NCI-H510A (cell line): ENCODE data around the gene ZNF710.

Experiments used
- DNase-seq: peaks from one replicate; lab custom pipeline; 2025; lab: John Stamatoyannopoulos, UW

The ZNF710 gene

DNA sequence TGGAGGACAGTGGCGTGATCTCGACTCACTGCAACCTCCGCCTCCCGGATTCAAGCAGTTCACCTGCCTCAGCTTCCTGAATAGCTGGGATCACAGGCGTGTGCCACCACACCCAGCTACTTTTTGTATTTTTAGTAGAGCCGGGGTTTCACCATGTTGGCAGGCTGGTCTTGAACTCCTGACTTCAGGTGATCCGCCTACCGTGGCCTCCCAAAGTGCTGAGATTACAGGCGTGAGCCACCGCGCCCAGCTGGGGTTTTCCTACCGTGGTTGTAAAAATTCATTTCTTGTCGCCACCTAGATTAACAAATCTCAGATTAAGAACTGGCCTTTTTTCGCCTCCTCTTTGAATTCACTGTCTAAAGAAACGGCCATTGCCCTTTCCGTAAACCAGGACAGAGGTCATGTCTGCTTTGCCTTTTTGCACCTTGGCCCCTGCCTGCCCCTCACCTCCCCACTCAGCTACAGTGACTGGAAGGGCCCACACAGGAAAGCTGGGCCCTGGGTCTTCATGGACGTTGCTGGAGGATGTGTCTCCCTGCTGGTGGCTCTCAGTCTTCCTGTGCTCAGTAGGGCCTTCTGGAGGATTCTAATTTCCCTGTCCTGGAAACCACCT, 17.2 kb downstream of the ZNF710 start:
- DNase-seq, result no peak

DNA sequence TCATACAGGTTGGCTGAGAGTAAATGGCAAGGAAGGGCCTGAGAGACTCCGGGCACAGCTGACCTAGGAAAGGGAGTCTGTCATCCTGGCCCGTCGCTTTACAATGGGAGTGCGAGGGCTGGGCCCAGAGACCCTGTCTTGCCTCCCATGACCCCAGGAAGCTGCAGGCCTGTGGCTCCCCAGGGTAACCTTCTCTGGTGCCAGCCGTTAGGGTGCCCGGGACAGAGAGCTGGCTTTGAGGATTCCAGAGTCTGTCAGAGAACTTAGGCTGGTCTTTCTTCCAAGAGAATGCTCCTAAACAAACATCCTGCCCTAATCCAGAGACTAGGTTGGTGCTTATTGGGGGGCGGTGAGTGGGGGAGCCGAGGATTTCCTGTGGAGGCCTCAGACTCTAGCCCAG, 18.5 kb downstream of the ZNF710 start:
- no peak for DNase-seq

DNA sequence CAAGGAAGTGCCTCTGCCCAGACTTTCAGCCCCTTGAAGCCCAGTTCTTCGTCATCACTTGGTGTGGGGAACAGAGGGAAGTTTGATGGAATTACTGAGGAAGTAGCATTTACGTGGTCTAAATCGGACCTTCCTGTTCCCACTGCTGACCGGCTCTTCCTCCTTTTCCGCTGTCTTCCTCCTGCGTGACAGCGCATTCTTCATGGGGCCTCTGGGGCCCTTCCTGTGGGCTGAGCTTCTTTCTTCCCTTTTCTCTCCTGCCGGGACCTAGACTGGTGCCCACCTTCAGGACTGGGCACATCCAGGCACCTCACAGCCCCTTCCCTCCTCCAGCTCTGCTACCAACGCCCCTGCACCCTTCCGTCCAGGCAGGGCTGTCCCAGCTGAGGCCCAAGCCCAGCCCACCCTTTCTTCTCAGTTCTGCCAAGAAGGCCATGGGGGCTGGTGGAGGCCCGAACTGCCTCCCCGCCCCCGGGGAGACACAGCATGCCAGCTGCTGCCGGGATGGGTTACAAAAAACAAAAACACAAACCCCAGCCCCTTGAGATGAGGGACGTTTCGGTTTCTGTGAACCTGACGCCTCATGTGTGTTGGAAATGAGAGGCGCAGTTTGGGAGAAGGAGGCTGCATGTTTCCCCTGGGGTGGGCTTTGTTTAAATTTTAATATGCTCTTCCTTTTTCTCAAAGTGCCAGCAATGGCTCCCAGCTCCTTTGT, 19.1 kb downstream of the ZNF710 start:
- DNase-seq, result no peak

DNA sequence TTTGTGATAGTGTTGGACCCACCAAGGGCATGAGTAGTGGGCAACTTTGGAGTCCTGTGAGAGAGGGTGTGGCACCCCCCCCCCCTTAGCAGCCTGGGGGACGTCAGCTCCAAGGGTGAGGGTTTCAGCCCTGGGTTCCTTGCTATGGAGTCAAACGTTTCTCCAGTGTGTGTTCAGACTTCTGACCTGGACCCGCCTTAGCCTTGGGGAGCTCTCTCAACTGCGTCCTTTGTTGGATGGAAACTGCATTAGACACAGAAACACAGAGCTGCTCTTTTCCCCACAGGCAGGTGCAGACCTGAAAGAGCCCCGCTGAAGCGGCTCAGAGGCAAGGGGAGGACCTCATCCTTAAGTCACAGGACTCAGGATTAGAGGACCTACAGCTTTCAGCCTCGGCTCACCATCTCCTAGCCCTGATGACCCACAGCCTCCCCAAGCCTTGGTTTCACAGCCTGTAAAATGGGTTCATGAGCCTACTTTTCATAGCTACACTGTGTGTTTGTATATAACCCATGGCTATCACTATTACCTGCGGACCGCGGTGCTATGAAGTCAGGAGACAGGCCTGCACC, 19.9 kb downstream of the ZNF710 start:
- no peak for DNase-seq

DNA sequence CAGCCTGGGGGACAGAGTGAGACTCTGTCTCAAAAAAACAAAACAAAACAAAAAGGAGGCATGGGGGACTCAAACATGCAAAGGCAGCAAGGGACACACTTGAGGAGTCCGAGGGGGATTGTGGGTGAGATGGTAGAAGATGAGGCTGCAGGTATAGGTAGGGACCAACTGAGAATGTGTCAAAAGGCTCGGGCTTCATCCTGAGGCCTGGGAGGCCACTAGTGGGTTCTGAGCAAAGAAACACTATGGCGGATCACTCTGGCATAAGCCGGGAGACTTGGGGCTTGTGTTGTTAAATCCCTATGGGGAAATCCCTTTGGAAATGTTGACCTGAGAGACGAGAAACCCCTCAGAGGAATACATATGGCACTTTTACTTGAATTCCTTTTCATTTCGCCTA, 21.2 kb downstream of the ZNF710 start:
- no peak for DNase-seq

DNA sequence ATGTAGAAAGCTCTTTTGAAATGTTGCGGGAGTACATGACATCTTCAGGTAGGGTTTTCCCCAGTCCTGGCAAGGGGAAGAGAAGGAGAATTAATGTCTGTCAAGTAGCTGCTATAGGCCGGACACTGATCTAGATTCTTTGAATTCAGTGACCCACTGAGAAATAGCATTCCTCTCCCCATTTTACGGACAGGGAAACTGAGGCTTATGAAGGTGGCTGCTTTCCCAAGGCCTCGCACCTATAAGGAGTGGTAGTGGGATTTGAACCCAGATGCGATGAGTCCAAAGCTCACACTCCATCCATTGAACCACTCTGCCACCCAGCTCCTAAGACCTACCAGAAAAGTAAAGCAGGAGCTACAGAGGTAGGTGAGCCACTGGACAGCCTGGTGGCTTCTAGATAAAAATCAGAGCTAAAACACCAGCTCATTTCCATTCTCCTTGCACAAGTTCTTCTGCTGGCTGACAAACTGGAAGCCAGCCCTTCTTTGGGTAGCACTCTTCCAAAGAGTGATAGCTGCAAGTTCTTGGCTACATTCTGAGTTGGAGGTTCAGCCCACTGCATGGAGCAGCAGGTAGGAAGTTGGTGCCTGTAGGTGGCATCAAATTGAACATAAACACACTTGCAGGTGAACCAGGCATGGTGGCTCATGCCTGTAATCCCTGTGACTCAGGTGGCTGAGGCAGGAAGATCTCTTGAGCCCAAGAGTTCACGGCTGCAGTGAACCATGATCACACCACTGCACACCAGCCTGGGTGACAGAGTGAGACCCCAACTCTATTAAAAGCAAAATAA, 22.0 kb downstream of the ZNF710 start:
- no peak for DNase-seq

DNA sequence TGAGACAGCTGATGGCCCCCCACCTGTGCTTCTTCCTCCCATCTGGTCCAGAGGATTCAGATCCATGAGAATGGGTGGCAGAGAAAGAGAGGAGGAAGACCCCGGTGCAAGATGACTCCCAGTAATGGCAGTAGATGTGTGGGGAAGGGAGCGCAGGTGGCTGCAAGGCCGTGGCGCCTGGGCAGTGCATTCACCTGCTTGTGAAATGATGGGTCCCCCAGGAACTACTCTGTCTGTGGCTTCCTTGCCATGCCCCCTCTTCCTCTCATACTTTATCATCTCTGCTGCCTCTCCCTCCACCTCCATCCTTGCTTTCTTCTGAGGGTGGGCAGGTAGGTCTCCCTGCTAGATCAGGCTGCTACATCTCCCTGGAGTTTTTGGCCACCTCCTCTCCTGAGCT, 23.3 kb downstream of the ZNF710 start:
- DNase-seq, result no peak

DNA sequence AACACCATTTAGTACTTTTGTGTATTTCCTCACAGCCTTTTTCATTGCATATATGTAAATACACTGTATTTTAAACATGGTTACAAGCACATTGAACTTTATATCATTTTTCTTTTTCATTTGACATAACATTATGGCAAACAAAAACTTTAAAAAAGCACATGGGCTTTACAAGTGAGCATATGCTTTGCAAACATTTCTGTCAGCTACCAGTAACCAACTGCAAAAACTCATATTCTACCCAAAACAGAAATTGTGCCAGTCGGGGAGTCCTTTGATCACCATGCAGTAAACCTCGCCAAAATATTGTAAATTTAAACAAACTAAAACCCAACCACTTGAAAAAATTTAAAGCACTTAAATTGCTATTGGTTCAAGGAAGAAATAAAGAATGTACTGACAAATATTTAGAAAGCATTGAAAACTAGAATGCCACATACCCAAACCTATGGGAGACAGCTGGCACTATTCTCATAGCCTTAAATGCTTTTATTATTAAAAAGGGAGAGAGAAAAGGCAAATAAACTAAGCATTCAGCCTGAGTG, 24.4 kb downstream of the ZNF710 start:
- no peak for DNase-seq

DNA sequence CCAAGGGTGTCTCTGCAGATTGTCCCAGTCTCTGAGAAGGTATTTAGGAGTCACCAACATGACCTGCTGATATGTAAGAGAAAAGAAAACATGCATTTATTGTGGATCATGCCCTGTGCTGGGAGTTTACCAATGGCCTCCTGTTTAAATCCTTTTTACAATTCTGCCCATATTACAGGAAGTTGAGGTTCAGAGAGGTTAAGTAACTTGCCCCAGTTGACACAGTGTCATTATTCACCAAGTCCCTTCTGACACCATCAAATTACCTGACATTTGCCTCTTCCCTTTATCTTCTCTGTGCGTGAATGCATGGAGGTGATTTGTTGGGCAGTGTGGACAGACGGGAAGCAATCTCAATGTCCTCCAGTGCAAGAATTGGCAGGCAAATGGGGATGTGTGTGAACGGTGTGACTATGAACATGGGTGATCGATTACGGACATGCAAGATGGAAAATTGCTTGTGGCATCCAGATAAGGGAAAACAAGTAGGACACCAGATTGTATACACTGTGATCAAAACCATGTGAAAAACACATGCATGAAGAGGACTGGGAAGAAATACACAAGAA, 27.3 kb downstream of the ZNF710 start:
- DNase-seq, result no peak

DNA sequence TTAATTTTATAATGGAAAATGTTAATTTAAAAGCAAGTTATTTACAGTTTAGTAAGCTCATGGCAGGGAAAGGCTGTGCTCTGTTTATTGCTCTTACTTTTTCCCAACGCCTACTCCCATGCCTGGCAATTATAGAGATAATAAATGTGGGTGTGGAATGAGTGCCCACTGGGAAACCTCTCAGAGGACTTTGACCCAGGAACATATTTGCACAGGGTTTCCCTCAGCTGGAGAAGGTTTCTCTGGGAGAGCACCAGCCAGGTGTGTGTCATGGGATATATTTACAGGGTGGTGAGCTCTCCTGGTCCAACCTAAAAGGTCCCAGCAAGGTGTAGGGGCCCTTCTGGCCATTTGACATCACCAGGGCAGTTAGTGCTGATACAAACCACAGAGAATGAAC, 27.9 kb downstream of the ZNF710 start:
- DNase-seq, result no peak

DNA sequence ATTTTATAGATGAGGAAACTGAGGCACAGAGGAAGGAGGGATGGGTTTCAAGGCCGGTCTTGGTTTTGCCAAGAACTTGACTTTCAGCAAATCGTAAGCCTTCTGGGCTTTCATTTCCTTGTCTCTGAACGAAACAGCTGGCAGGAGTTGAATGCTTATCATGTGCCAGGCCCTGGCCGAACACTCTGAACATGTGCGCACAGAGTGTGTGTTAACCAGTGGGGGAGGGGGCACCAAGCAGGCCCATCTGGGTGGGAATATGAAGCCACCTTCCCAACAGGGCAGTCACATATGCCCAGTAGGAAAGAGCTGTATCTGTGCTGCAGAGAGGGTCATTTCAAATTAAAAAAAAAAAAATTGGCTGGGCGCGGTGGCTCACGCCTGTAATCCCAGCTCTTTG, 29.3 kb downstream of the ZNF710 start:
- DNase-seq, result no peak

DNA sequence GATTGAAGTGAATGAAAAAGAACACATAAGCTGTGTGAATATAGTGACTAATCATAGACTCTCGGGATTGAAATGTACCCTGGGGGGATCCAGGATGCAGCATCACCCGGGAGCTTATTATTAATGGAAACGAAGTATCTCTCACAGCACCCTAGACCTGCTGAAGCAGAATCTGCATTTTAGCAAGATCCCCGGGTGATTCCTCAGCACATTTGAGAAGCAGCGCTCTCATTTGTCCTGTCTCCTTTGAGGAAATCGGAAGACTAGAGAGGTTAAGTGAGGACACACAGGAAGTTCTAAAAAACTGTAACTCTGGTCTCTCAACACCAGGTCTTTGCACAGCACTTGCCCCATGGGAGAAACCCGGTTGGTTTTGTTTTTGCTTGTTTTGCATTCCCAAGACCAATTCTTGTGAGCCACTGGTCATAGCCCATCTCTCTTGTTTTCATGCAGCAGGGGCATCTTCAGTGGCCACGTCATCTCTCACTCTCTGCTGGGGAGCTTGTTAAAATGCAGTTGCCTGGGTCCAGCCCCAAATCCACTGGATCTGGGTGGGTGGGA, 30.2 kb downstream of the ZNF710 start:
- DNase-seq, result no peak

DNA sequence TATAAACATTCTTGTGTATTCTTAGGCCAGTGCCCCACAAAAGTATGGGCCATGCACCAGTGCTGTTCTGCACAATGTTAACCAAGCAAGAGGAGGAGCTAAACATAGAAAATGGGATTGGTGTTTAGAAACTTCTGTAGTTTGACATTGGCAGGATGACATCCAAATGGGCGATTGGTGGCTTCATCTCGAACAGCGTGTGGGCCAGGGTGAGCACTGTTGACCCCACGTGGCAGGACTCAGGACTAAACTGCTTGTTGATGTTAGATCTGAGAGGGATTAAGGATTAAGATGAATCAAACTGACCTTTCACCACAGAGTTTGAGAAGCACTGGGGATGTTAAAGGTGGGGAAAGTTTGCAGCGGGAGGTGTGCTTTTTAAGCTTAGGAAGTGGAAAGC, 31.9 kb downstream of the ZNF710 start:
- no peak for DNase-seq

DNA sequence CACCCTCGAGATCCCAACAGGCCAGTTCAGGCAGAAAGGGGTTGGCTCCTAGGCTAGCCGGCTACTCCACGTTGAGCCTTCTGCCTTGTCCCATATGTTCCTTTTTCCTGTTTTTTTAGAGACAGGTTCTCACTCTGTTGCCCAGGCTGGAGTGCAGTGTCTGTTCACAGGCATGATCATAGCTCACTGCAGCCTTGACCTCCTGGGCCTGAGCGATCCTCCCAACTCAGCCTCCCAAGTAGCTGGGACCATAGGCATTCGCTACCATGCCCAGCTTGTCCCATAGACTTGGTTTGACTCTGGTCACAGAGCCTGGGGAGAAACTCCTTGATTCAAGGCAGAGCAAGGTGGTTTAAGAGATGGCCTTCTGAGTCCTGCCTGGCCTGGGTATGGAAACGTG, 32.3 kb downstream of the ZNF710 start:
- DNase-seq, result no peak

DNA sequence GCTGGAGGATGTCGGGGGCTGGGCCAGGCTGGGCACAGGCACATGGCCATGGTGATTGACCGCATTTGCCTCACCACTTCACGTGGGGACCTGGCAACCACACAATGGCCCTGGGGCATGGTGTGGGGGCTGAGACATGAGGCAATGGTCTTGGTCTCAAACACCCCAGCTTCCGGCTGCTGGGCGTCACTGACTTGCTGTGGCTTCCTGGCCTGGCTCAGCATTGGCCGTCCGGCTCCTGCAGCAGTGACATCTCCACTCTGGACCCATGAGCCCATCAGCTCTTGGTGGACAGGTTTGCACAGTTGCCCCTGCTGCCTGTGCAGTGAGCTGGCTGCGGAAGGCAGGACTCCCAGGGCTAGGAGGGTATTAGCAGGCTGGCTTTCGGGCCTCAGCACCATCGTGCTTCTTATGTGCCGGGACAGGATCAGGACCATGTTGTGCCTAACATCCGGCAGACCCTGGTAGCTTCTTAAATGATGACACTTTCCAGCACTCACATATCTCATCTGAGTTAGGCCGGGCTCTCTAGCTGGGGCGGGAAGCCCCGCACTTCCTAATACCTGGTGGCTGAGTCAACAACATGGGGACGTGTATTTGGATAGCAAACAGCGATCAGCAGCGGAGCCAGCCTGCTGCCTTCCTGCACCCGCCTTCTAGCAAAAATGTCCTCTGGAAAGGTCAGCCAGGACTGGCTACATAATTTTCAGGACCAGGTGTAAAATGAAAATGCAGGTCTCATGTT, 34.1 kb downstream of the ZNF710 start:
- peak; percentile 44 for DNase-seq

DNA sequence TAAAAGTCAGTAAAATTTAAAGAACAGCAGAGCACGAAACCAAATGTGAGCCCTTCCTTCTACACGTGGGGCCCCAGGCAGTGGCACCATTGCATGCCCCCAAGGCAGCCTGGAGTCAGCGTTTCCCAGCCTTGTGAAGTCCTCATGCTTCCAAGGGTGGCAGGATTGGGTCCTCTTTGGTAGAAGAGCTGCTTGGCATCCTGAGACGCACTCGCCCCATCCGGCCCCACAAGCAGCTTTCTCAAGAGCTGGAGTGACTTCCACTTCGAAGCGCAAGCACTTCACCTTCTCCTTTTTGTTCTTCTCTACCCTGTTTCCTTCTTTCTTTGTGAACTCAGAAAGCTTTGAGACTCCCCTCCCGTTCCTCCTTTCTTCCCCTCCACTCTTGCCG, 34.7 kb downstream of the ZNF710 start:
- no peak for DNase-seq

DNA sequence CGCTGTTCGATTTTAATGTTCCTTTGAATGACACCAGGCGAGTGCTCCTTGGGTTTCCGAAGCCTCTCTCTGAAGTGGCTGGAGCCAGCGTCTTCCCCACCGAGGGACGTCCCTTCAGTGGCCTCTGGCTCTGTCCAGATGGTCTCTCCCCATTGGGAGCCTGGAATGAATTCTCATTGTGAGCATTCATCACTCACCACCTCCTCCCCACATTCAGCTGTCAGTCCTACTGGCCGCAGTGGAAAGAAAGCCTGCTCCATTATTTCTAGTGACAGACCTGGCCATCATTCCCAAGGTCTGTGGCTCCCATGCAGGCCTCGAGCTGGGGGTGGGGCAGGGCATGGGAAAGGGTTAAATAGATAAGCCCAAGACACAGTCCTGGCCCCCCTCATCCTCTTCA, 35.2 kb downstream of the ZNF710 start:
- no peak for DNase-seq

DNA sequence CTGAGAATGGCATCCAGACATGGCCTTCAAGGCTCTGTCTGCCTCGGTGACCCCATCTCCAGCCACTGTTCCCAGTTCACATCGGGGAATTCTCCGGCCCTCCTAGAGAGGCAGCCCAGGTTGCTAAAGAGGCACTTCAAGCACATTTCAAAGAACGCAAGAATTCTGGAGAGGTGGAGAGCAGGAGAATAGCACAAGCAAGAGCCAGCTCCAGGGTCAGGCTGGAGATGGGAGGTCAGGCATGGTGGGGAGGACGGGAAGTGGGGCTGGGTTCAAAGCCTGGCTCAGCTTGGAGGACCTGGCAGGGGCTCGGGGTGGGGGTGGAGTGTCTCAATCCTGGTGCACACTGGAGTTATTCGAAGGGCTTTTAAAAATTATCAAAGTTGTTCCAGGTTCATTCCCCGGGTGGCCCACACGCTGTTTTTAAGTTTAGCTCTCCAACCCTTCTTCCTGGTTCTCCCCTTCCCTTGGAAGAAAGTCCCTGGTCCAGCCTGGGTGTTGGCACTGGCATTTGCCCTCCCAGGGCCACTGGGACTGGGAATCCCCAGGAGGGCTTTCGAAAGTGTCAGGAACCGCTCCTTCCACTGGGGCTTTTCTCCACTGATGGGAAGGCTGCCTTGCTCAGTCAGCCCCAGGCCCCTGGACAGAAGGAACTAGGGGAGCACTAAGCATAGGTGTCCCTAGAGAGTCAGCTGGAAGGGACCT, 35.8 kb downstream of the ZNF710 start:
- no peak for DNase-seq

DNA sequence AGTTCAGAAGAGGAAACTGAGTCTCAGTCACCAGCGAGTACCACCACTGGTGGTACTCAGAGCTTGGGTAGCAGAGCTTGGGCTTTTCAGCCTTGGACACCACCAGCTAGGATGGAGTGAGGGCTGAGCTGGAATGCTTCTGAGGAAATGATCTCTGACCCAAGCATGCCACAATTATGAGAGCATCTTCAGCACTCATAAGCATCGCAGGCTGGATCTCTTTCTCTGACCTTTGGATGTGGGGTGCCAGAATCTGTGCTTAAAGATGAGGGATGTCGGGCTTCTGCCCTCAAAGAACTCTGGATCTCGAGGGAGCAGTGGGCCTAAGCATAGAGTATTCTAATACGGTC, 36.4 kb downstream of the ZNF710 start:
- no peak for DNase-seq

DNA sequence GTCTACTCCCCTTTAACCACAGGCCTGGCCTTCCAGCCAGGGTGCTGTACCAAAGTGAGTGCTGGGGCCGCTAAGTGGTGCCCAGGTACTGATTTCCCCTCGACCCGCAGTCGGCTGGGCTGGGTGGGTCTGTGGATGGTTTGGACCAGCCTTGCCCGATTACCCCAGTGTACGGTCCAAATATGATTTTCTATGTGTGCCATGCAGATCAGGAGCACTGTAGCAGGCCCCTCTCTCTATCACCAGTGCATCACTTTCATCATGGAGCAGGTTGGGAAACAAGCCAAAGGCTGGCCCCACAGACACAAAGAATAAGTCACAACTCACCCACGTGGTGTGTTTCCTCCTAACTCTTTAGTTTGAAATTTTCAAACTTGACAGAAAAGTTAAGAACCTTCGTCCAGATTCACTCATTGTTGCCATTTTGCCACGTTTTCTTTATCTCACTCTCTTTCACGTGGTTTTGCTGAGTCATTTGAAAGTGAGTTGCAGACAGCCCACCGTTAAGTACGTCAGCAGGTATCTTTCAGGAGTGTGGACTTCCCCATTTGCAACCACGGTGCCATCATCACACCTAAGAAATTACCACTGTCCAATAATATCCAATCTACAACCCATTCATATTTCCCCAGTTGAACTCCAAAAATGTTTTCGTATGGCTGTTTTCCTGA, 37.0 kb downstream of the ZNF710 start:
- no peak for DNase-seq
